ENCODE results near the gene RBM17. TPM values are rescaled to one million over a fixed set of nuclear protein-coding genes. Genes with fewer than 3 reads are reported as not detected.

RBM17 gene
- total RNA-seq, 1 experiment from 2014 or later = 124 TPM

DNA sequence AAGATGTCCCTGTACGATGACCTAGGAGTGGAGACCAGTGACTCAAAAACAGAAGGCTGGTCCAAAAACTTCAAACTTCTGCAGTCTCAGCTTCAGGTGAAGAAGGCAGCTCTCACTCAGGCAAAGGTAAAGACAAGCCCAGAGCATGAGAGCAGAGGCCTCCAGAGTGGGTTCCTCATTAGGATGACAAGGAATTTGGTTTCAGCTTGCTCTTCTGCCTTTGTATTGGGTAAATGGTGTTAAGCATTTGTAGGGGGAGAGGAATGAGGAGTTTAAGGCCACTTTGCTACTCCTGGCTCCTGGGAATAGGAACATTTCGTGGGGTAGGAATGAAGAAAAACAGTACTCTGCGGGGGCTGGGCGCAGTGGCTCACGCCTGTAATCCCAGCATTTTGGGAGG, 8.2 kb downstream of the RBM17 start:
- Histone ChIP-seq H3K9ac (ENCODE audit: extremely low read depth, insufficient read length, low read length) (no peak overlapping the region), H3K9me3 (ENCODE audit: control insufficient read depth, low read depth, low read length) (no peaks in the 10 kb centered on the region), H4K5ac (ENCODE audit: insufficient read length, low read depth, low read length) (no peak overlapping the region), H2BK120ac (ENCODE audit: low read depth, low read length, poor library complexity, severe bottlenecking) (no peak overlapping the region), H2BK20ac (ENCODE audit: low read depth, low read length, poor library complexity, severe bottlenecking) (no peak overlapping the region), H3K27ac (ENCODE audit: insufficient read length, low read depth, low read length) (no peak overlapping the region), H3T11ph (ENCODE audit: low read length) (no peak overlapping the region), H3K4ac (ENCODE audit: low read depth, low read length) (no peak overlapping the region), H2AFZ (ENCODE audit: low read length) (no peak overlapping the region), H4K20me1 (ENCODE audit: control insufficient read depth, insufficient read depth, insufficient read length) (no peaks in the 10 kb centered on the region), H3K79me1 (ENCODE audit: insufficient read depth, low read depth, low read length, poor library complexity, severe bottlenecking) (no peaks in the 10 kb centered on the region), H4K91ac (ENCODE audit: insufficient read length, low read depth, low read length) (no peak overlapping the region), H3K18ac (ENCODE audit: insufficient read length, low read depth, low read length) (no peak overlapping the region), H3K56ac (ENCODE audit: insufficient read length, low read depth, low read length) (no peak overlapping the region), H4K8ac (replicated peaks; ENCODE audit: insufficient read length, low read depth, low read length) (no peak overlapping the region), H3K14ac (ENCODE audit: insufficient read depth, low read length) (no peak overlapping the region), H3K4me1 (ENCODE audit: insufficient read depth, low read length) (peaks cover 5% of the 10 kb centered on the region; the same call in 1 of the 2 replicates), H3K27me3 (ENCODE audit: insufficient read depth, low read length) (no peaks in the 10 kb centered on the region), H2BK5ac (ENCODE audit: insufficient read length, low read length) (no peak overlapping the region), H2BK12ac (ENCODE audit: insufficient read length, low read depth, low read length) (no peak overlapping the region), H2BK15ac (ENCODE audit: low read depth, low read length) (no peak overlapping the region), H3K4me2 (ENCODE audit: insufficient read depth, insufficient read length, low read length) (no peak overlapping the region), H2AK5ac (ENCODE audit: insufficient read length, low read length) (no peak overlapping the region), H3K23me2 (ENCODE audit: insufficient read length, low read depth, low read length, poor library complexity, severe bottlenecking) (no peaks in the 10 kb centered on the region), H3K23ac (ENCODE audit: insufficient read length, low read depth, low read length) (no peak overlapping the region), H3K79me2 (ENCODE audit: insufficient read depth, low read length) (peaks cover 32% of the 10 kb centered on the region; the same call in 1 of the 2 replicates)
- peak; percentile 49 for DNase-seq
- no peaks in the 10 kb centered on the region for H3K27me3 Mint-ChIP-seq (ENCODE audit: low read depth)
- WGBS (ENCODE audit: extremely low coverage, insufficient read length, low lambda C conversion rate) = no CpG with 5 or more reads among the region's 5 CpGs
- peaks cover 66 to 71% of the 10 kb centered on the region in 2 experiments for H3K4me1 Mint-ChIP-seq
- H3K36me3 Mint-ChIP-seq (ENCODE audit: insufficient read depth in 1 of 3, low read depth in 3 of 3) = peaks cover 12 to 39% (median 37%) of the 10 kb centered on the region in 3 experiments
- no peaks in the 10 kb centered on the region for H3K9me3 Mint-ChIP-seq
- TF ChIP-seq, protein P1, sequence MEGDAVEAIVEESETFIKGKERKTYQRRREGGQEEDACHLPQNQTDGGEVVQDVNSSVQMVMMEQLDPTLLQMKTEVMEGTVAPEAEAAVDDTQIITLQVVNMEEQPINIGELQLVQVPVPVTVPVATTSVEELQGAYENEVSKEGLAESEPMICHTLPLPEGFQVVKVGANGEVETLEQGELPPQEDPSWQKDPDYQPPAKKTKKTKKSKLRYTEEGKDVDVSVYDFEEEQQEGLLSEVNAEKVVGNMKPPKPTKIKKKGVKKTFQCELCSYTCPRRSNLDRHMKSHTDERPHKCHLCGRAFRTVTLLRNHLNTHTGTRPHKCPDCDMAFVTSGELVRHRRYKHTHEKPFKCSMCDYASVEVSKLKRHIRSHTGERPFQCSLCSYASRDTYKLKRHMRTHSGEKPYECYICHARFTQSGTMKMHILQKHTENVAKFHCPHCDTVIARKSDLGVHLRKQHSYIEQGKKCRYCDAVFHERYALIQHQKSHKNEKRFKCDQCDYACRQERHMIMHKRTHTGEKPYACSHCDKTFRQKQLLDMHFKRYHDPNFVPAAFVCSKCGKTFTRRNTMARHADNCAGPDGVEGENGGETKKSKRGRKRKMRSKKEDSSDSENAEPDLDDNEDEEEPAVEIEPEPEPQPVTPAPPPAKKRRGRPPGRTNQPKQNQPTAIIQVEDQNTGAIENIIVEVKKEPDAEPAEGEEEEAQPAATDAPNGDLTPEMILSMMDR (conservative IDR thresholded peaks at IDR 0.05) = no peak
- peak overlapping the region; percentile 89 to 92 (median 90) for H3K27ac Mint-ChIP-seq
- peak overlapping the region in 1 of 2 experiments; percentile 23; a peak in 2 of 5 replicates for H3K4me3 Mint-ChIP-seq
